H9 (cell line): Measurements from ENCODE around the gene CDHR5. TPM values are rescaled to one million over a fixed set of nuclear protein-coding genes. Genes with fewer than 3 reads are reported as not detected.

Experiments used
- DNase-seq: peaks from one replicate; pipeline ENCODE4 v3.0.0-alpha.2; 2017
- H2AFZ ChIP-seq: one replicate; pipeline ENCODE4 v1.6.1; 2013; ENCODE audit warnings: mild to moderate bottlenecking, low read length, control low read depth, moderate library complexity
- H2AK5ac ChIP-seq: 2 replicates; pipeline ENCODE4 v1.6.1; 2013; ENCODE audit warnings: low read length, control low read depth, mixed read lengths; ENCODE audit not compliant: insufficient read length
- H2BK120ac ChIP-seq: one replicate; pipeline ENCODE4 v1.6.1; 2013; ENCODE audit warnings: low read depth, mild to moderate bottlenecking, low read length, control low read depth, inconsistent platforms; ENCODE audit not compliant: poor library complexity, severe bottlenecking
- H2BK12ac ChIP-seq: 2 replicates; pipeline ENCODE4 v1.6.1; 2013; ENCODE audit warnings: low read length, control low read depth, mixed read lengths, low read depth; ENCODE audit not compliant: insufficient read length
- H2BK15ac ChIP-seq: 2 replicates; pipeline ENCODE4 v1.6.1; 2013; ENCODE audit warnings: low read depth, low read length, control low read depth
- H2BK20ac ChIP-seq: one replicate; pipeline ENCODE4 v1.6.1; 2013; ENCODE audit warnings: low read depth, mild to moderate bottlenecking, low read length, control low read depth, inconsistent platforms; ENCODE audit not compliant: poor library complexity, severe bottlenecking
- H2BK5ac ChIP-seq: 2 replicates; pipeline ENCODE4 v1.6.1; 2013; ENCODE audit warnings: low read length, control low read depth, mixed read lengths; ENCODE audit not compliant: insufficient read length
- H3K14ac ChIP-seq: 2 replicates; pipeline ENCODE4 v1.6.1; 2013; ENCODE audit warnings: low read length, control low read depth; ENCODE audit not compliant: insufficient read depth
- H3K18ac ChIP-seq: 2 replicates; pipeline ENCODE4 v1.6.1; 2013; ENCODE audit warnings: low read depth, mild to moderate bottlenecking, mixed read lengths, low read length, control low read depth; ENCODE audit not compliant: insufficient read length
- H3K23ac ChIP-seq: 2 replicates; pipeline ENCODE4 v1.6.1; 2013; ENCODE audit warnings: low read length, control low read depth, mixed read lengths, low read depth; ENCODE audit not compliant: insufficient read length
- H3K23me2 ChIP-seq: 2 replicates; pipeline ENCODE4 v1.6.1; 2013; ENCODE audit warnings: low read depth, mild to moderate bottlenecking, mixed read lengths, low read length, control low read depth; ENCODE audit not compliant: insufficient read length, poor library complexity, severe bottlenecking
- H3K27ac ChIP-seq: 2 replicates; pipeline ENCODE4 v1.5.1; 2013; ENCODE audit warnings: low read length, control low read depth, mixed read lengths, low read depth; ENCODE audit not compliant: insufficient read length
- H3K27me3 ChIP-seq: 2 replicates; pipeline ENCODE4 v1.6.1; 2013; ENCODE audit warnings: low read length, control low read depth, inconsistent platforms; ENCODE audit not compliant: insufficient read depth
- H3K4ac ChIP-seq: 2 replicates; pipeline ENCODE4 v1.6.1; 2013; ENCODE audit warnings: low read depth, mild to moderate bottlenecking, control low read depth, inconsistent platforms, low read length, moderate library complexity
- H3K4me1 ChIP-seq: 2 replicates; pipeline ENCODE4 v1.6.1; 2013; ENCODE audit warnings: low read length, control low read depth, inconsistent platforms; ENCODE audit not compliant: insufficient read depth
- H3K4me2 ChIP-seq: 2 replicates; pipeline ENCODE4 v1.6.1; 2013; ENCODE audit warnings: low read length, control low read depth, mixed read lengths; ENCODE audit not compliant: insufficient read length, insufficient read depth
- H3K56ac ChIP-seq: 2 replicates; pipeline ENCODE4 v1.6.1; 2013; ENCODE audit warnings: low read depth, mild to moderate bottlenecking, mixed read lengths, low read length, control low read depth; ENCODE audit not compliant: insufficient read length
- H3K79me1 ChIP-seq: 2 replicates; pipeline ENCODE4 v1.6.1; 2013; ENCODE audit warnings: low read depth, mild to moderate bottlenecking, moderate library complexity, low read length, control low read depth, inconsistent platforms; ENCODE audit not compliant: insufficient read depth, poor library complexity, severe bottlenecking
- H3K79me2 ChIP-seq: 2 replicates; pipeline ENCODE4 v1.6.1; 2013; ENCODE audit warnings: low read length, control low read depth, inconsistent platforms; ENCODE audit not compliant: insufficient read depth
- H3K9ac ChIP-seq: 2 replicates; pipeline ENCODE4 v1.6.1; 2013; ENCODE audit warnings: low read length, control low read depth, mixed read lengths; ENCODE audit not compliant: insufficient read length; ENCODE audit errors: extremely low read depth
- H3K9me3 ChIP-seq: one replicate; pipeline ENCODE4 v1.6.1; 2013; ENCODE audit warnings: low read depth, low read length, inconsistent platforms; ENCODE audit not compliant: control insufficient read depth
- H3T11ph ChIP-seq: one replicate; pipeline ENCODE4 v1.6.1; 2013; ENCODE audit warnings: mild to moderate bottlenecking, low read length, control low read depth, inconsistent platforms
- H4K20me1 ChIP-seq: one replicate; pipeline ENCODE4 v1.6.1; 2013; ENCODE audit not compliant: control insufficient read depth, insufficient read length, insufficient read depth
- H4K5ac ChIP-seq: 2 replicates; pipeline ENCODE4 v1.6.1; 2013; ENCODE audit warnings: low read depth, mild to moderate bottlenecking, mixed read lengths, low read length, control low read depth; ENCODE audit not compliant: insufficient read length
- H4K8ac ChIP-seq: replicated peaks from 2 replicates; pipeline ENCODE4 v1.6.1; 2013; ENCODE audit warnings: low read length, control low read depth, mixed read lengths, low read depth; ENCODE audit not compliant: insufficient read length
- H4K91ac ChIP-seq: 2 replicates; pipeline ENCODE4 v1.6.1; 2013; ENCODE audit warnings: low read depth, mild to moderate bottlenecking, moderate library complexity, mixed read lengths, low read length, control low read depth; ENCODE audit not compliant: insufficient read length
- H3K27ac Mint-ChIP-seq, 3 experiments: 2 replicates in 2 of 3; 3 replicates in 1 of 3; pipeline ENCODE4 v1.8.0; 2020 to 2021; ENCODE audit warnings: mixed read lengths in 3 of 3, mild to moderate bottlenecking in 1 of 3, moderate library complexity in 1 of 3
- H3K27me3 Mint-ChIP-seq: 2 replicates; pipeline ENCODE4 v1.8.0; 2021; ENCODE audit warnings: low read depth, mild to moderate bottlenecking, moderate library complexity, mixed read lengths
- H3K36me3 Mint-ChIP-seq, 3 experiments: 2 replicates in 2 of 3; 3 replicates in 1 of 3; pipeline ENCODE4 v1.8.0; 2020 to 2021; ENCODE audit warnings: low read depth in 3 of 3, mixed read lengths in 3 of 3; ENCODE audit not compliant: insufficient read depth in 1 of 3
- H3K4me1 Mint-ChIP-seq, 2 experiments: 2 replicates each; pipeline ENCODE4 v1.8.0; 2020; ENCODE audit warnings: mixed read lengths in 2 of 2
- H3K4me3 Mint-ChIP-seq, 2 experiments: 2 replicates in 1 of 2; 3 replicates in 1 of 2; pipeline ENCODE4 v1.8.0; 2020 to 2021; ENCODE audit warnings: mild to moderate bottlenecking in 2 of 2, mixed read lengths in 2 of 2, moderate library complexity in 1 of 2
- H3K9me3 Mint-ChIP-seq, 2 experiments: 2 replicates in 1 of 2; 3 replicates in 1 of 2; pipeline ENCODE4 v1.8.0; 2020; ENCODE audit warnings: mild to moderate bottlenecking in 2 of 2, mixed read lengths in 2 of 2, moderate library complexity in 1 of 2
- CTCF ChIP-seq: fragments of 200-600 bp; sonication (generic); conservative IDR thresholded peaks from 3 replicates; pipeline ENCODE4 v1.8.0; 2021; ENCODE audit warnings: antibody characterized with exemption, mild to moderate bottlenecking
- WGBS: extraction: QIAGEN DNeasy Blood & Tissue Kit; methylation state at CpG from one replicate; pipeline ENCODE4 v1.1.7; 2013; ENCODE audit warnings: missing lambda C conversion rate, low lambda C conversion rate, mixed read lengths; ENCODE audit not compliant: insufficient read length; ENCODE audit errors: extremely low coverage; 5-methylcytosine and 5-hydroxymethylcytosine counted together
- total RNA-seq: library from RNA; stranded (reverse); gene quantifications from 2 replicates; pipeline ENCODE4 v1.2.1, GENCODE V29; 2021

The CDHR5 gene
- total RNA-seq, 1 experiment from 2014 or later: not detected

GRCh38 chr11:592918-593317 lies 31.8 kb downstream of the CDHR5 start:
- H3K9me3 Mint-ChIP-seq: no peaks in the 10 kb centered on the region; a peak in 1 of 5 replicates
- H3K27me3 Mint-ChIP-seq: 0 out of 2 replicates have a peak, but pooled peaks cover 2% of the 10 kb centered on the region
- H4K5ac ChIP-seq: no peak overlapping the region
- H4K91ac ChIP-seq: no peak overlapping the region
- no peak overlapping the region for H3K18ac ChIP-seq
- H3K23me2 ChIP-seq: no peaks in the 10 kb centered on the region
- no peak overlapping the region for H2BK12ac ChIP-seq
- H3K4me1 Mint-ChIP-seq: no peaks in the 10 kb centered on the region
- H3K4ac ChIP-seq: no peak overlapping the region
- H2AFZ ChIP-seq: no peak overlapping the region
- H4K8ac ChIP-seq: no peak overlapping the region
- H3K56ac ChIP-seq: no peak overlapping the region
- no peak overlapping the region; a peak in 1 of 5 replicates for H3K4me3 Mint-ChIP-seq
- H3T11ph ChIP-seq: no peak overlapping the region
- H3K79me1 ChIP-seq: peaks cover 3% of the 10 kb centered on the region
- H3K36me3 Mint-ChIP-seq: peaks cover 60 to 88% (median 88%) of the 10 kb centered on the region in 3 experiments
- H3K4me1 ChIP-seq: no peaks in the 10 kb centered on the region
- no peak for TF ChIP-seq CTCF
- no peaks in the 10 kb centered on the region for H3K27me3 ChIP-seq
- no peak overlapping the region for H2AK5ac ChIP-seq
- WGBS: no CpG with 5 or more reads among the region's 10 CpGs
- H3K27ac Mint-ChIP-seq: 0 out of 7 replicates have a peak overlapping the region, but pooled peaks of 1 of the 3 experiments have one; percentile 28
- H2BK20ac ChIP-seq: no peak overlapping the region
- no peaks in the 10 kb centered on the region for H4K20me1 ChIP-seq
- H3K9me3 ChIP-seq: no peaks in the 10 kb centered on the region
- H3K9ac ChIP-seq: no peak overlapping the region
- H2BK120ac ChIP-seq: no peak overlapping the region
- no peak overlapping the region for H2BK15ac ChIP-seq
- H3K4me2 ChIP-seq: no peak overlapping the region
- no peak overlapping the region for H3K23ac ChIP-seq
- H3K14ac ChIP-seq: no peak overlapping the region
- DNase-seq: no peak
- no peaks in the 10 kb centered on the region; the same call in 1 of the 2 replicates for H3K79me2 ChIP-seq
- H2BK5ac ChIP-seq: no peak overlapping the region
- H3K27ac ChIP-seq: no peak overlapping the region
